GM19099 (cell line): ENCODE data around the gene DOK6.

ENCODE experiments used
- POLR2A ChIP-seq: IDR thresholded peaks from 3 replicates; pipeline ENCODE4 v1.6.1; 2011; ENCODE audit warnings: low read depth; ENCODE audit not compliant: insufficient read length; ENCODE audit errors: extremely low read depth

Gene DOK6

GRCh38 chr18:69626171-69626570 is 225.5 kb downstream of the DOK6 start:
- no peak for TF ChIP-seq POLR2A

GRCh38 chr18:69626643-69627242 is 226.1 kb downstream of the DOK6 start:
- no peak for TF ChIP-seq POLR2A

GRCh38 chr18:69628774-69629359 is 228.2 kb downstream of the DOK6 start:
- no peak for TF ChIP-seq POLR2A

DNA sequence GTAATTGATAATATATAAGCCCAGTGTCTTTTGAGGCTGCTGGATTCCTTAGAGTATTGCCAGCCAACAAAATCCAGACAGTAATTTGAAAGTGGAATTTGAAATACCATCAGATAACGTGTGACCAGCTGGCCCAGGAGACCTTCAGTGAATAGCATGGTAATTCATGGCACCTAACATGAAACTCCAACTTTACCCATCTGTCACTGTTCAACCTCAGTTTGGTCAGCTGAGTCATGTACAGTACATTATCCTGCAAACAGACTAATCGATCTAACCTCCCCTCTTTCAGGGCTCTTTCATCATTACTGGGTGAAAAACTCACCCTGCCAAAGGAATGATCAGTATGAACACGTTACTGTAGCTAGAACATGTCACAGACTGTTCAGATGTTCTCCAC is 230.6 kb downstream of the DOK6 start:
- no peak for TF ChIP-seq POLR2A

DNA sequence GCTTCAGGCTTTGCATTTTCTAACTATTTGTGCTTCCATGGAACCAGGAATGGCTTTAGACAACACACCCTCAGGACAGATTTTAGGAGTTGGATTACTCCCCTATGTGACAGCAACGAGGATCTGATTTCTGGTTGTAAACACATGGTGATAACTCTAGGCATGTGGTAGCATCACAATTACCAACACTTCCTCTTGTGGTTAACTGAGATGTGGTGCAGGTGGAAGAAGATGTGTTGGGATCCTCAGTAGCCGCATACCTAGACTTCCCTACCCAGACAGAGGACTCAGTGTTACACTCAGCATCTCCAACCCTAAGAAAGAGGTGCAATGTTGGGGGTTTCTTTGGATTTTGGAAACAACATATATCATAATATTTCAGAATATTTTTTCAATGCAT is 234.8 kb downstream of the DOK6 start:
- TF ChIP-seq POLR2A: no peak

DNA sequence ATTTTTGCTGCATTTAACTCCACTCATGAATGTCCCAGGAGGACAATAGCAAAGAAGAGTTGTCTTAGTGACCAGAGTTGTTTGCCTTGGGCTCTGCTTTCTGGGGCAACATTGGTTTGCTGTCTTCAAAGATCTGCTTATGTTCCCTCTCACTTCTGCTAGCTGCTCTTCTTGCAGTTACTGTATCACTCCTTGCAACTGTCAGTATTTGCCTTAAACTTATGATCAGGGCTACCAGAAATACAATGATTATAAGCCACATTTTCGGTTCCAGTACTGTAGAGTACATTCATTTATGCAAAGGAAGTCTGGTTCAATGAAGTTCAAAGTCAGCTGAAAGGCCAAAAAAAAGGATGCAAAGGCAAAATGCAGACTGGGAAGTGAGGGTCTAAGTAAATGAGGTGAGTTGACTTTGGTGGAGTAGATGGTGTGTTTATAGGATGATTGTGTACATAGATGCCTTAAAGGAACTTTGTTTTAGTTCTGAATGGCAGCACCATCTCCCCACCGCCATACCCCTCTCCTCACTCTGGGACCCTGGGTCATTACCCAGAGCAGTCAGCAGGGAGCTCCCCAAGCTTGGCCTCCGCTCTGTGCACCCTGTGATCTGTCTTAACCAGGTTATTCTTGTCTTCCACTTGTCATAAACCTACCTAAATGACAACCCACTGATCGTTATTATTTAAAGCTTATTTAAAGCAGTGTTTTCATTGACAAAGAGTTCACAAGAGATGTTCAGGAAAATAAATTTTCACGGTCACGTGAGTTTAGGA is 236.0 kb downstream of the DOK6 start:
- no peak for TF ChIP-seq POLR2A

- TF ChIP-seq POLR2A: no peak
Measured at GRCh38 chr18:69638056-69638455, 237.4 kb downstream of the DOK6 start.

- TF ChIP-seq POLR2A: no peak
Measured at GRCh38 chr18:69647702-69648101, 247.0 kb downstream of the DOK6 start.

DNA sequence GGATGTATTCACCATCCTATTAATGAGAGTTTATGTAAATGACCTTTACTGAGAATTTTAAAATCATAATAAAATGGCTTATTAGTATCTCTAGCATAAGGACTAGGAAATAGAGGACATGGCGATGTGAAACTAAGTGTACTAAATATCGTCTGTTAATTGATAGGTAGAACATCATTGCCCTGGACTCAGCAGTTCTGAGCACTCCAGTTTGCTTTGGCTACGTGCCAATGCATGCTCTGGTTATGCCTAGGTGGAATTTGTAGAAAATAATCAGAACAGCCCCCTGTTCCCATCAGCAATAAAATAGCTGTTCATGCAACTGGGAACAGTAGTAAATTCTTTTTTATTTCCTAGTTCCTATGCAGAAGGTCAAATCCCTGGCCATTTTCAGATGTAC is 247.8 kb downstream of the DOK6 start:
- no peak for TF ChIP-seq POLR2A

DNA sequence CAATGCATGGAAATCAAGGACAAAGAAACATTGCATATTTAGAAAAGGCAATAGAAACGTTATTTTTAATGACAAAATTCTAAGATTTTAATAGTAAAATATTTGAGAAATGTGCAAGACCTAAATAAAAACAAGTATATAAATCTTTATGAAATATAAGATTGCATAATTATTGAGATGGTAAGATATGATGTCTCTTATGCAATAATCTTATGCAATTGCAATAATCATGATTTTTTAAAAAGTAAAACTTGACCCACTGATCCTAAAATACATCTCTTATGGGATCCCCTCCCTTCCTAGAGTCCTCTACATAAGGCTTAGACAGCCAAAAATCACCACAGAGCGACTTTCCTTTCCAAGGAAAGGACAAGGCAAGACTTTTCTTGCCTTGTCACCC is 249.0 kb downstream of the DOK6 start:
- no peak for TF ChIP-seq POLR2A

DNA sequence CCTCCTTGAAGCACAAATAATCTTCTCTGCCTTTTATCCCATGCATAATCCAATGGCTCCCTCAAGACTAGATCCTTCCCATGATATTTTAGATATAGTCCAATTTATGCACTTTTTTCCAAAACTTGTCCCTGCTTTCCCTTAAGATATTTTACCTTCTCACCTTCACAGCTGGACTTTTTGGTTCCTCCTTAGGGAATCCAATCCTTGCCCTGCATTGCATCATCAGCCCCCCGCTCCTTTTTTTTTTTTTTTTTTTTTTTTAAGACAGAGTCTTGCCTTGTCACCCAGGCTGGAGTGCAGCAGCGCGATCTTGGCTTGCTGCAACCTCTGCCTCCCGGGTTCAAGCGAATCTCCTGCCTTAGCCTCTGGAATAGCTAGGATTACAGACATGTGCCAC is 250.6 kb downstream of the DOK6 start:
- no peak for TF ChIP-seq POLR2A

DNA sequence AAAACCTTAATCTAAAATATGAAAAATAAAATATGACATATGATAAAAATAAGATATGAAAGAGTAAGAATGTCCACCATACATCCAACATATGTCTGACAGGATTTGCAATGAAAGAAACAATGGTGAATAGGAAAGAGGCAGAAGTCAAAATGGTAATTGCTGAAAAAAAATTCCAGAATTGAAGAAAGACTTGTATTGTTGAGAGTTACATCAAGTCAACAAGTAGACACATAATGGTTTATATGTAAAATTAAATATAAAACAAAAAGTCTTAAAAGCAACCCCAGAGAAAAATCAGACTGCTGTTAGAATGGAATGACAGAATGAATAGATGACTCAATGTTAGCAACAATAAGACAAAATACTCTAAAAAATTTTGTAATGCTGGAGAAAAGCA is 255.1 kb downstream of the DOK6 start:
- TF ChIP-seq POLR2A: no peak

- TF ChIP-seq POLR2A: no peak
Measured at GRCh38 chr18:69658103-69658502, 257.4 kb downstream of the DOK6 start.

DNA sequence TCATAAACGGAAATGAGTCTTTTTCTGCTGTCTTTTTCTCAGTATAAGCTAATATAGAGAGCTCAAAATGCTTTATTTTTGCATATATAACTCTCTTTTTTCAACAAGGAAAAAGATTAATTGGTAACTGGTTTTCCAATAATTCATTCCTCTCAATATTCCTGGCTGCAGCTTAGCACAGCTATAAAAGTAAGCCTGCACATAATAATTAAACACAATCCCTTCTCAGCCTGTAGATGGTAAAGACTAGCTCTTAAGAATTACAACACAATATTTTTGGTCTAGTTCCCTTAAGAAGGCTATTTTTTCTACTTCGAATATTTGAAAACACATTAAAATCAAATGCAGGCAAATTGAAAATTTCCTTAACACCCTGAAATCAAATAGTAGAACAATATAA is 258.0 kb downstream of the DOK6 start:
- no peak for TF ChIP-seq POLR2A

GRCh38 chr18:69659142-69659651 is 258.5 kb downstream of the DOK6 start:
- no peak for TF ChIP-seq POLR2A

GRCh38 chr18:69664399-69664798 is 263.7 kb downstream of the DOK6 start:
- TF ChIP-seq POLR2A: no peak

DNA sequence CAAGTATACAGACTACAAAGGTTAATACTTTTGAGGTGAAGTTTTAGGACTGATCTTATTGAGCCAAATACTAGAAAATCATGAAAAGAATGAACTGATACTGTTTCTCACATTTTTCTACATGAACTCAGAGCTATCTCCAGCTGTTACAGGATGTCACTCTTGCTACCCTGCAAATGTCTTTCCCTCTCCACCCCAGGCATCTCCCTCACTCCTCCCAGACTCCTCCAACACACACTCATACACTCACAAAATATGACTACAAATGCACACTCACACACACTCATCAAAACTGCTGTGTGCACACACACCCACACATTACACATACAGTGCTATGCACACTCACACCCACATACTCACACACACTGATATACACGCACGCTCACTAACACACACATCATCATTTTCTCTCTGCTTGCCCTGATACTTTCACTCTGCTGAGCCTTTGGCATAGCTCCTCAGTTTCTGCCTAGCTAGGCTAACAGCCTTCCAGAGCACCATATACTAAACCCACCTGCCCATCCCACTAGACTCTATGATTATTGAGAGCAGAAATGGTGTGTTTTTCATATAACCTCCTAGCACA is 273.7 kb downstream of the DOK6 start:
- no peak for TF ChIP-seq POLR2A

- no peak for TF ChIP-seq POLR2A
Measured at GRCh38 chr18:69674966-69675365, 274.3 kb downstream of the DOK6 start.
